Neural progenitor cell (in vitro differentiated cells): ENCODE results near the gene TECTA.

Experiments
- CTCF ChIP-seq: fragments of 200-600 bp; sonication (generic); IDR thresholded peaks from 2 replicates; pipeline ENCODE4 v1.5.1; 2017; ENCODE audit warnings: antibody characterized with exemption, mild to moderate bottlenecking
- EZH2 ChIP-seq: fragments of 200-600 bp; sonication (generic); IDR thresholded peaks from 2 replicates; pipeline ENCODE4 v1.6.1; 2017; ENCODE audit warnings: antibody characterized with exemption, mild to moderate bottlenecking, moderate library complexity
- EZH2phosphoT487 ChIP-seq: fragments of 200-600 bp; sonication (generic); IDR thresholded peaks from 2 replicates; pipeline ENCODE4 v1.6.1; 2017; ENCODE audit warnings: antibody characterized with exemption

- TF ChIP-seq CTCF: no peak
- no peak for TF ChIP-seq EZH2
- TF ChIP-seq EZH2phosphoT487: no peak
Observed at GRCh38 chr11:121235057-121235456, 134.0 kb downstream of the TECTA start.
